Embryonic facial prominence (tissue), 1 donor: Measurements from ENCODE around the gene TBX6.
"Not testable (repeated sequence)": the region's sequence is repeated elsewhere in the genome, so short reads cannot be mapped to it uniquely, and the experiment has no call there.

Experiments used
- DNase-seq: peaks from one replicate; pipeline ENCODE4 v3.0.0-alpha.2; 2016; ENCODE audit errors: extremely low spot score

TBX6 gene, protein sequence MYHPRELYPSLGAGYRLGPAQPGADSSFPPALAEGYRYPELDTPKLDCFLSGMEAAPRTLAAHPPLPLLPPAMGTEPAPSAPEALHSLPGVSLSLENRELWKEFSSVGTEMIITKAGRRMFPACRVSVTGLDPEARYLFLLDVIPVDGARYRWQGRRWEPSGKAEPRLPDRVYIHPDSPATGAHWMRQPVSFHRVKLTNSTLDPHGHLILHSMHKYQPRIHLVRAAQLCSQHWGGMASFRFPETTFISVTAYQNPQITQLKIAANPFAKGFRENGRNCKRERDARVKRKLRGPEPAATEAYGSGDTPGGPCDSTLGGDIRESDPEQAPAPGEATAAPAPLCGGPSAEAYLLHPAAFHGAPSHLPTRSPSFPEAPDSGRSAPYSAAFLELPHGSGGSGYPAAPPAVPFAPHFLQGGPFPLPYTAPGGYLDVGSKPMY

DNA sequence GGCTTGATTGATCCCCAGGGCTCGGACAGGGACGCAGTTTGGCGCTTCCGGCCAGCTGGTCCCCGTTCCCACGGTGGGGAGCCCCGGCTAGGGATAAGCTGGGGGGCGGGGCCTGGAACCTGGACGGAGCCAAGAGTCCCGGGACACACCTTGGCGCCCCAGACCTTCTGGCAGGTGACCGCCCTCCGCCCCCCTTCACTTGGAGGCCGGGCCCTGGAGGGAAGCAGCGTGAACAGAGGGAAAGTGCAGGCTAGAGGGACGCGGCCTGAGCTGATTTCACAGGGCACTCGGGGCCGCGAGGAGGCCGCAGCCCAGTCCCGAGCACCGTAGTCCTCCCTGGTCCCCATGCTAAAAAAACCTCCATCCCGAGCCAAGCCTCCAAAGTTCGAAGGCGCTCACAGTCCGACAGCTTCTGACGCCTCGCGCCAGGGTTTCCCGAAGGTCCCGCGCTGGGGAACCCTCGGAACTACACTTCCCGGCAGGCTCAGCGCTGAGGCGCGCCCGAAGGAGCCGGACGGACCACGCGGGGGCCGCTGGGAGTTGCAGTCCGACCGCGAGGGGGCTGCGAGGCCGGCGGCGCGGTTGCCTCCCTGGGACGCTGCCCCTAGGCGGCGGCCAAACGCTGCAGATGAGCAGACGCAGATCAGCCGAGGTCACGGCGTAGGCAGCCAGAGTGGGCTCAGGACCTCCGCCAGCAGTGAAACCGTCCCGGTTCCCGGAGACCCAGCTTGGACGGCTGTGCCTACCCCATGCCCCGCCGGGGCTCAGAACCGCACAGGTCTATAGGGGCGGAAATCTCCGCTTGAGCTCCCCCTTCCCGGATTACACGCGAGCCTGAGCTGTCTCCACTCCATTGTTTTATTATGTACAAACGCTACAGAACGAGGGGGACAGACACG is at the start of gene TBX6:
Gene TBX6 (minus strand): TSS at position 451 of the 899 bp plus-strand sequence. CDS start 731 bp downstream, outside the sequence.
- DNase-seq, result peak; percentile 79

DNA sequence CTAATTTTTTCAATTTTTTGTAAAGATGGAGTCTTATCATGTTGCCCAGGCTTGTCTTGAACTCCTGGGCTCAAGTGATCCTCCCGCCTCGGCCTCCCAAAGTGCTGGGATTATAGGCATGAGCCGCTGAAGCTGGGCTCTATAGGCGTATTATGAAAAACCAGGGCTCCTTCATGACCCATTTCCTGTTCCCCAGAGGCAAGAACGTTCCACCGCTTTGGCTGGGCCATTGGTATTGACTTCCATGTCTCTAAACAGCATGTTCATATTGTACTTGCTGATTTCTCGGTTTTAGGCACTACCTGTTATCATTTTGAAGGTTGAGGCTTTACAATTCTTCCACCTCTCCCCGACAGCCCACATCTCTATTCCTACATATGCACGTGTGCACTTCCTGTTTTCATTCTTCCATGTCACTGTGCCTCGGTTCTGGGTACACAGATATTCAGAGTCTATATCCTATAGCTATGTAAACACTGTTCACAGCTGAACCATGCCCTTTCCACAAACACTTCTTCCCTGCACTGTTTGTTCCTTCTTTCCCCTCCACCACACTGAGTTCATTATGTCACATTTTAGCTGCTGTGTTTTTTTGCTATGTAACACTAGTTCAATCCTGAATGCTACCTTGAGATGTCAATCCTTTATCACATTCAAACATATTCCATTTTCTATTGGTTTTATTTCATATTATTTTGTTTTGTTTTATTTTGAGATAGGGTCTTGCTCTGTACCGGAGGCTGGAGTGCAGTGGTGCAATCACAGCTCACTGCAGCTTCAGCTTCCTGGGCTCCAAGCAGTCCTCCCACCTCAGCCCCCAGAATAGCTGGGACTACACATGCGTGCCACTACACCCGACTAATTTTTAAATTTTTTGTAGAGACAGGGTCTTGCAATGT is 48.1 kb upstream of the TBX6 start:
- no peak for DNase-seq

DNA sequence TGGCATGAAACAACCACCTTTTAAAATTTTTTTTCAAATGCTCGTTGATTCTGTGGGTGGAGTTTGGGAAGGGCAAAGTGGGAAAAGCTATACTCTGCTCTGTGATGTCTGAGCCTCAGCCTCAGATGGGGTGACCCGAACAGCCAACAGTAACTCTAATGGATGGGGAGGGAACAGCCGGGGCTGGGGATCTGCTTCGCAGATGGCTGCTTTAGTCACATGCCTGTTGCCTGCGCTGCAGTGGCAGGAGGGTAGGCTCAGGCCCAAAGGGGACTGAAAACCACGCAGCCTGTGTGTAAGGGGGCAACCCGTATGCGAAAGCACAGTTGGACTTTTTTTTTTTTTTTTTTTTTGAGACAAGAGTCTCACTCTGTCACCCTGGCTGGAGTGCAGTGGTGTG is 46.2 kb upstream of the TBX6 start:
- DNase-seq, result no peak

DNA sequence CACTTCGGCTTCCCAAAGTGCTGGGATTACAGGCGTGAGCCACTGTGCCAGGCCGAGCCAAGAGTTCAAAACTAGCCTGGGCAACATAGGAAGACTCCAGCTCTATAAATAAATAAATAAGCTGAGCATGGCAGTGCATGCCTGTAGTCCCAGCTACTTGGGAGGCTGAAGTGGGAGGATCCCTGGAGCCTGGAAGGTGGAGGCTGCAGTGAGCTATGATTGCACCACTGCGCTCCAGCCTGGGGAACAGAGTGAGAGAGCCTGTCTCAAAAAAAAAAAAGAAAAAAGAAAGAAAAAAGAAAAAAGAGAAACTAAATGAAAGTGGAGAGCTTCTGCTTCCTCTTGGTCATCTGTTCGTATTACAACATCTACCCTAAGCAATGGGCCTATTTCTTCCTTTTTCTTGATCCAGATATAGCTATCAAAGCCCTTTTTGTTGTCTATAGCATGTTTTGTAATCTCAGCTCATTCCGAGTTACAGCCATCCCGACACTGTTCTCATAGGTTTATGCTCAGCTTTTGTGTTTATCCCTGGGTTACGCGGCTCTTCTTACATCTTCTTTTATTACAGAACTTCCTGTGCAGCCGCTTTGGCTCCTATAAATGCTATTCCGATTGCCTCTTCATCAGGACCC is 45.4 kb upstream of the TBX6 start:
- no peak for DNase-seq

DNA sequence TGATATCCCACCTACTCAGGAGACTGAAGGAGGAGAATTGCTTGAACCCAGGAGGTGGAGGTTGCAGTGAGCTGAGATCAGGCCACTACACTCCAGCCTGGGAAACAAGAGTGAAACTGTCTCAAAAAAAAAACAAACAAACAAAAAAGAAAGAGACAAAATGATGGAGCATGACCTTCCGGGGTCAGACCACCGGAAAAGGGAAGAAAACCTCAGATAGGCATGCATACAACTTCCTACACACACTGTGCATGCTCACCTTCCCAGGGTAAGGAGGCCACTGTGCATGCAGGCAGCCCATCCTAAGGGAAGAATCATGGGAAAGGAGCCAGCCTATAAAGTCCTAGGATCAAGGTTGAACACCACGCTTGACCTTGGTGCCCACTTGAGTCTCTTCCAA is 40.9 kb upstream of the TBX6 start:
- DNase-seq, result no peak

DNA sequence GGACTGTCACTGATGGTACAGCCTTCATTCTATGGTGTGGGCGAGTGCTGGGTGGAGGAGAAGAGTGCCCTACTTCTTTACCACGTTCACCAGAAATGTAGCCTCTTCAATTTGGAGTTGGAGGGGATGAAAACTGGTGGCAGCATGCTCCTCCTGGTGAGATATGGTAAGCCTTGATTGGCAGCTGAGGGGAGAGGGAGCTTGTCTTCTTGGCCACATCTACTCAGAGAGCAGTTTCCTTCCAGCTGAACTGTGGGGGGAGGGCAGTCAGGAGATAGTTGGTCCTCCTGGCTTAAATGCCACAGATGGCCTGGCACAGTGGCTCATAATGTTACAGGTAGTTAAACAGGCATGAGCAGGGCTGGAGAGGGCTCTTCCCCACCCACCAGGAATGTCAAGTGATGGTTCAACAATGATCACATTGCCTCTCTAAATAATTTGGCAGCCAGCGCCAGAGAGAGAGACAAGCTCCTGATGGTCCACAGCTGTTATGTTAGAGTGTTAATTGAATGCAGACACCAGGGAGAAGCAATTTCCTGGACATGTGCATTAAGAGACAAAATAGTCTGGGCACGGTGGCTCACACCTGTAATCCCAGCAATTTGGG is 40.2 kb upstream of the TBX6 start:
- no peak for DNase-seq

DNA sequence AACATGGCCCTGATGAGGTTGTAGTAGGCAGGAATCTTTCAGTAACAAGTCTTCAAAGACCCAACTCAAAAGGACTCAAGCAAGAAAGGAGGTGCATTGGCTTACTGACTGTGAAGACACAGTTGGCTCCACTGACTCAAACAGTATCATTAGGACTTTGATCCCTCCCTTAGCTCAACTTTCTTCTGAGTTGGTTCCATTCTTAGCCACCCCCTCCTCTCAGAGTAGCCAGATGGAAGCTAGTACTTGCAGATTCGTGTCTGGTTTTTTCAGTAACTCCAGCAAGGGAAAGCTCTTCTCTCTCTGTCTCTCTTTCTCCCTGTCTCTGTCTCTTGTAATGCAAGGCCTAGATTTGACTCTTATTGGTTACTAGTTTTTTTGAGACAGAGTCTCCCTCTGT is 36.3 kb upstream of the TBX6 start:
- DNase-seq, result no peak

DNA sequence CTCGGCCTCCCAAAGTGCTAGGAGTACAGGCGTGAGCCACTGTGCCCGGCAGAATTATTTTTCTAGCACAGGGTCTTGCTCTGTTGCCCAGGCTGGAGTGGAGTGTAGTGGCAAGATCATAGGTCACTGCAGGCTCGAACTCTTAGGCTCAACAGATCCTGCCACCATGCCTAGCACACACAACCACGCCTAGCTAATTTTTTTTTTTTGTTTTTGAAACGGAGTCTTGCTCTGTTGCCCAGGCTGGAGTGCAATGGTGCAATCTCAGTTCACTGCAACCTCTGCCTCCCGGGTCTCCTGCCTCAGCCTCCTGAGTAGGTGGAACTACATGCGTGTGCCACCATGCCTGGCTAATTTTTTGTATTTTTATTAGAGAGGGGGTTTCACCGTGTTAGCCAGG is 34.0 kb upstream of the TBX6 start:
- DNase-seq, result not testable (repeated sequence)

DNA sequence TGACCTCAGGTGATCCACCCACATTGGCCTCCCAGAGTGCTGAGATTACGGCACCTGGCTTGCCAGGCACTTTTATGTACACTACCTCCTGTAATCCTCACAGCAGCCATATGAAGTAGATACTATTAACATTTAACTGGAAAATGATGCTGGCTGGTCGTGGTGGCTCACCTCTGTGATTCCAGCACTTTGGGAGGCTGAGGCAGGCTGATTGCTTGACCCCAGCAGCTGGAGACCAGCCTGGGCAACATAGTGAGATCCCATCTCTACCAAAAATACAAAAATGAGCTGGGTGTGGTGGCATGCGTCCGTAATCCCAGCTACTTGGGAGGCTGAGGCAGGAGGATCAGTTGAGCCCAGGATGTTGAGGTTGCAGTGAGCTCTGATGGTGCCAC is 33.3 kb upstream of the TBX6 start:
- DNase-seq, result no peak

DNA sequence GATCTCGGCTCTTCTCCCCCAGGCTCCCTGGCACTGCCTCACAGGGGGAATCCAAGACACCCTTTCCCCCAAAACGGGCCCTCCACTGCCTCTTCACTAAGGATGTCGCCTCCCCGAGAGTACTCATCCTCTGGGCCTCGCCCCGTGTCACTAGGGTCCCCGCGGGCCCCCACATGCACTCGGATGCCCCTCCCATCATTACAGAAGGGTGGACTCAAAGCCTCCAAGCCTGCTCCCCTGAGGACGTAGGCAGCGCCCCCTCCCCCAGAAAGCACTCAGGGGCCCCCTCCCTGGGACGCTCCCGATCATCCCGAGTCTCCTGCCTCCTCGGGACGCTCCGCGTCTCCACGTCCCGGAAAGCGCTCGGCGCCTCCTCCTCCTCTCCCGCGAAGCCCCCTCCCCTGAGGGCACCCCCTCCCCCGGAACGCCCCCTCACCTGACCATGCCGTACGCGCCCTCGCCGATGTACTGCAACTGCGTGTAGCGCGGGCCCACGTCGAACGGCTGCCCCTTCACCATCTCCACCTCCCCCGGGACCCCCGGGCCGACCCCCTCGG is 31.0 kb upstream of the TBX6 start:
- peak; percentile 29 for DNase-seq

DNA sequence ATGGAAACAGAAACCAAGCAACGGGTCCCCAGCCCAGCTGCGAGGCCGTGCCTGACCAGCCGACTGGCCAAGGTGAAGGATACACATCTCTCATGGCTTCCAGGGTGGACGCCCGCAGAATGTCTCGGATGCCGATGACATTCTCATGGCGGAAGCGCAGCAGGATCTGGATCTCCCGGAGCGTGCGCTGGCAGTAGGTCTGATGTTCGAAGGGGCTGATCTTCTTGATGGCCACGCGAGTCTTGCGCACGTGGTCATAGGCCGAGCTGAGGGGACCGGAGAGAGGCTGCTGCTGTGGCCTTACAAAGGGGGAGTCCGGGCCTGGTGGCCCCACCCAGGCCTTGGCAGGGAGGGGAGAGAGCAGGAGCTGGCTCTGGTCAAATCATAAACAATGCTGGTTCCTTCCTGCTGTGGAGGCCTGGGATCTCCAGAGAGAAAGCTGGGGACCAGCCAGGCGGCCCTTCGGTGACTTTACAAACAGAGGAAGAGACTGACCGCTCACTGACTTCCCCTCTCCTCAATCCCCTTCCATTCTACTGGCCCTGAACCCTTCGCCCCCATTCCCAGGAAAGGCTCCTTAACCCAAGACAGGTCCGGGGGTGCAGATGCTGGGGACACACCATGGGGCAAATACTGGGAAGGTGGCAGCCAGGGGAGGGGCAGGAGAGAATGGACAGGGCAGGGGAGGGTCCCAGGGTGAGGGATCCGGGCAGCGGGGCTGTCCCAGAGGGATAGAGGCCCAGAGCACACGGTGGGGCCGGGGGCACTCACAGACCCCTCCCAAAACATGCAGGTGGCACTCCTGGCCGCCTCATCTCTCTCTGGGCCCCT is 30.2 kb upstream of the TBX6 start:
- no peak for DNase-seq

DNA sequence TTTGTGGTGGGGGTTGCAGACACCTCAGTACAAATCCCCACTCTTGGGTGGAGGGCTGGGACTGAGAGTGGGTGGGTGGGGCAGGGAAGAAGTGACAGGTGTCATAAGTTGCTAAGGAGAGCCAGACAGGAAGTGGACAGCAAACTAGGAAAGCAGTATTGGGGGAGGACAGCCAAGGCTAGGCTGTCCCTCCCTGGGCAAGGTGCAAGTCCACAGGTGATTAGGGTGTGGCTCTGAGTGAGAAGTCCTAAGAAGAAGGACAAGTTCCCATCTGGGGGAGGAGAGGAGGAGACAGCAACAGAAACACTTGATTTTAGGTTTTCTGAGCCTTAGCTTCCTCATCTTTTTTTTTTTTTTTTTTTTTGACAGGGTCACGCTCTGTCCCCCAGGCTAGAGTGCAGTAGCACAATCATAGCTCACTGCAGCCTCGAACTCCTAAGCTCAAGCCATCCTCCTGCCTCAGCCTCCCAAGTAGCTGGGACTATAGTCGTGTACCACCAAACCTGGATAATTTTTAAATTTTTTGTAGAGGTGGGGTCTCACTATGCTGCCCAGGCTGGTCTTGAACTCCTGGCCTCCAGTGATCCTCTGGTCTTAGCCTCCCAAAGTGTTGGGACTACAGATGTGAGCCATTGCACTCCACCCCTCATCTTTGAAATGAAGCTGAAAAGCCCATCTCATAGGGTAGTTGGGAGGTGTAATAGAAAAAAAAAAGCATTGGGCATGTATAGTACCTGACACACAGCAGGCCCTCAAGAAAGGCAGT is 28.8 kb upstream of the TBX6 start:
- no peak for DNase-seq

DNA sequence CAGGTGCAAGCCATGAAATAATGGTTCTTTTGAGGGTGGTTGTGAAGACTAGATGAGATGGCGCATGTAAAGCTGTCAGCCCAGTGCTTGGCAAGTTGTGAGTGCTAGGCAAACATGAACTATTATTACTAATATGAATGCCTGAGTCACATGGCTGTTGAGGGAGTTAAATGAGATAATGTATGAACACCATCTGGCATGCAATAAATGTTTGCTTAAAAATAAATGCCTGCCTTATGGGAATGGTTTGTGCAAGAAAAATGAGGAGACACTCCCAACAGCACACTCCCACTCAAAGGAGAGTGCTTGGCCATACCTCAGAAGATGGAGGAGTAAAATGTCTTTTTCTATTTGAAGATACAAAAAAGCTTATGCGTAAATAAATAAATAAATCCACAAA is 27.7 kb upstream of the TBX6 start:
- DNase-seq, result no peak

DNA sequence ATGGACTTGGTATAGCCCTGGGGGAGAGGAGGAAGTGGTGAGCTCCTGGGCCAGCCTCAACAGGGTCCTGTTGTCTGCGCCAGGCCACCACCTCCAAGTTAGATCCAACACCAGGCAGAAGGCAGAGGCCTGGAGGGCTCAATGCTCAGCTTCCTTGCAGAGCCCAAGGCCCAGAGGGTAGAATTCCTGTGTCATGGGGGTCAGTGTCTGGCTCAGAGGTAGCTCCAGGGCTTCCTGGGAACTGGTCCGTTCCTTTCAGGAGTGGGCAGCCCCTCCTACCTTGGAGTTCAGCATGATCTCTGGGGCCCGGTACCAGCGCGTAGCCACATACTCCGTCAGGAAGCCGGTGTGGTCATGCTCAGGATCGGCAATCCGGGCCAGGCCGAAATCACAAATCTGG is 26.0 kb upstream of the TBX6 start:
- DNase-seq, result no peak

DNA sequence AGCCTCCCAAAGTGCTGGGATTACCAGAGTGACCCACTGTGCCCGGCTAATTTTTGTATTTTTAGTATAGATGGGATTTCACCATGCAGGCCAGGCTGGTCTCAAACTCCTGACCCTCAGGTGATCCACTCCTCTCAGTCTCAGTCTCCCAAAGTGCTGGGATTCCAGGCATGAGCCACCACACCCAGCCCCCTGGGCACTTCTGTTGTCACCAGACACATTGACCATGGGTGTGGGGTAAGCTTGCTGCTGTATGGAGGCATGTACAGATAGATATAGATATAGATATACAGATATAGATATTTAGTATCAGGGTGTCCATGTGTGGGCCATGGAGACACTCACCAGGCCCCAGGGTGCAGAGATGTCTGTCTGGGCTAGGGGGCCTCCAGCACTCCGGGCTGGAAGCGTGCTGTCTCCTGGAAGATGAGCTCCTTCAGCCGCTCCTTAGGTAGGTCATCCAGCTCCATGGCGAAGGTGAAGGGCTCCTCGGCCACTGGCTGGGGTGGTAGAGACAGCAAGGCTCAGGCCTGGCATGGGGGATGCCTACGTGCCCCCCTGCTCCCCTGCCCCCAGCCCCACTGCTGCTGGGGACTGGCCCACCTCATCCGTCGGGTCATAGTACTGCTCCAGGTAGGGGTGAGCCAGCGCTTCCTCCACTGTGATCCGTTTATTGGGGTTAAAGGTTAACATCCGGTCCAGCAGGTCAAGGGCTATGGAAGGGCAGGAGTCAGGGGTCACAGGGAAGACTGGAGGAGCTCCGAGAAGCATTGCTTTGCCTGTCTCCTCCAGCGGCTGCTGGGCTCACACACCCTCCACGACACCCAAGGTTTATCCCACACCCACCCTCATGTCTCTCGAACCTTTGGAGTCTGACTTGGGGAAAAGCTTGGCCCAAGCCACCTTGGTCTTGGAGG is 24.8 kb upstream of the TBX6 start:
- DNase-seq, result no peak

DNA sequence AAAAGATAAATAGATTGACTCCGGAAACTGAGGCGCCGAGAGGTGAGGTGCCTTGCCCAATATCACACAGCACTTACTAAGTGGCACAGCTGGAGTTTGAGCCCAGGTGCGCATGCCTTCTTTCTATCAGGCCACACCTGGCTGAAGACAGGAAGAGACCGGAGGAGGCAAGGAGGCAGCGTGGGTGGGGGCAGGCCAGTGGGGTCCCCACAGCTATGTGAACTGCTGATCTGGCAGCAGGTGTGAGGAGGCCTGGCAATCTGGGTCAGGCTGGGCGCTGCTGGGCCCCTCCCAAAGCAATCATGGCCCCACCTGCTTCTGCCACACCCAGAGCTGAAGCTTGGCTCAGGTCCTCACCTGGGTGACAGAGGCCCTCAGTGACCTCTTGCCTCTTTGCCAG is 23.5 kb upstream of the TBX6 start:
- DNase-seq, result no peak

DNA sequence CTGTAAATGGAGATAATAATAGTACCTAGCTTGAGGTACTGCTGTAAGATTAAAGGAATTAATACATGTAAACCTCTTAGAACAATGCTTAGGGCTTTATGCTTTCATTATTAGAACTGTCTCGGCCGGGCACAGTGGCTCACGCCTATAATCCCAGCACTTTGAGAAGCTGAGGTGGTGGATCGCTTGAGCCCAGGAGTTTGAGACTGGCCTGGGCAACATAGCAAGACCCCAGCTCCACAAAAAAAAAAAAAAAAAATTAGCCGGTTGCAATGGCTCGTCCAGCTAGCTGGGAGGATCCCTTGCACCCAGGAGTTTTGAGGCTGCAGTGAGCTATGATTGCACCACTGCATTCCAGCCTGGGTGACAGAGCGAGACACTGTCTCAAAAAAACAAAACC is 23.1 kb upstream of the TBX6 start:
- not testable (repeated sequence) for DNase-seq

DNA sequence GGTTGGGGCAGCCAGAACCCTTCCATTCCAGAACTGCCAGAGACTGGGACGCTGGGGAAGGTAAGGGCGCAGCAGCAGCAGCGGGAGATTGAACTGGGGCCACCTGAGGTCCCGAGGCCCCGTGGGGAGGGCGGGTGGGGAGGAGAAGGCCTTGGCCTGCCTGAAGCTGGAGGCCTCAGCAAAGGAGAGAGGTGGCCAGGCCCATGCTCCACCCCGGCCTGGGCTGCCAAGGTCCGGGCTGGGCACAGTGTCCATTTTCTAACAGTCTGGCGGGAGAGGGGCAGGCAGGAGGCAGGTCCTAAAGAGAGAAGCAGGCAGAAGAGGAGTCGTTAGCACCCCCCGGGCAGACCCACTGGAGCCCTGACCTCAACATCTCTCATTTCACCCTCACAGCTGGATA is 22.7 kb upstream of the TBX6 start:
- DNase-seq, result no peak
